K562 (cell line): Measurements from ENCODE around the gene RANBP3. TPM values are rescaled to one million over a fixed set of nuclear protein-coding genes. Genes with fewer than 3 reads are reported as not detected.
A peak's percentile ranks its signal among the peaks of the same experiment; 100 is the strongest.

Experiments used
- MTA2 ChIP-seq: fragments of 450-650 bp; IDR thresholded peaks from 2 replicates; pipeline ENCODE4 v1.6.1; 2016; ENCODE audit warnings: low read depth
- NONO ChIP-seq, 2 experiments: fragments of 200-400 bp in 1 of 2; fragments of 450-650 bp in 1 of 2; formaldehyde crosslinking in 1 of 2; IDR thresholded peaks; 2 replicates each; pipeline ENCODE4 v1.6.1; 2017; ENCODE audit warnings: low read depth in 2 of 2, mild to moderate bottlenecking in 2 of 2, moderate library complexity in 2 of 2, low read length in 1 of 2
- RNF219 ChIP-seq: fragments of 250-450 bp; sonication (Bioruptor Pico); IDR thresholded peaks from 2 replicates; pipeline ENCODE4 v1.5.0; 2022; ENCODE audit warnings: mild to moderate bottlenecking
- ZNF121 ChIP-seq: sonication (generic); formaldehyde crosslinking; conservative IDR thresholded peaks from 2 replicates; pipeline ENCODE4 v1.8.0; 2022; ENCODE audit warnings: missing genetic modification reagents
- ZNF140 ChIP-seq: fragments of 250-450 bp; sonication (Bioruptor Pico); IDR thresholded peaks from 2 replicates; pipeline ENCODE4 v1.8.0; 2021; ENCODE audit warnings: moderate library complexity, mild to moderate bottlenecking, inconsistent platforms
- ZNF277 ChIP-seq: fragments of 250-450 bp; sonication (Bioruptor Pico); IDR thresholded peaks from 2 replicates; pipeline ENCODE4 v1.8.0; 2022; ENCODE audit warnings: inconsistent platforms, mild to moderate bottlenecking, moderate library complexity, borderline replicate concordance
- ZNF699 ChIP-seq: fragments of 250-450 bp; sonication (Bioruptor Pico); IDR thresholded peaks from 2 replicates; pipeline ENCODE4 v1.8.0; 2021; ENCODE audit warnings: mild to moderate bottlenecking, moderate library complexity; ENCODE audit not compliant: insufficient replicate concordance
- polyA plus RNA-seq, 8 experiments: library from polyadenylated mRNA; depleted of rRNA in 4 of 8; stranded (reverse) in 5 of 8; unstranded in 3 of 8; fragments of >200 nt; fragmentation: Nextera tagmentation in 2 of 8; fragmentation: Illumina TruSeq in 1 of 8; extraction: Ambion mirVana in 2 of 8; extraction: Trizol in 1 of 8; gene quantifications; 2 replicates each; pipeline versions ENCODE4 v1.2.1 to v1.2.3, GENCODE V29; 2011 to 2014; ENCODE audit warnings: inconsistent platforms in 1 of 8, missing spikeins in 1 of 8
- total RNA-seq, 7 experiments: library from RNA; depleted of rRNA in 6 of 7; stranded (reverse); fragments of >200 nt in 6 of 7; fragmentation: Illumina TruSeq in 2 of 7; extraction: Trizol in 2 of 7; gene quantifications; 2 replicates each; pipeline versions ENCODE4 v1.2.1 to v1.2.3, GENCODE V29; 2011 to 2021; ENCODE audit warnings: low replicate concordance in 1 of 7
- TF ChIP-seq, protein P1 (sequence below): sonication (generic); formaldehyde crosslinking; IDR thresholded peaks from 2 replicates; pipeline ENCODE4 v1.8.0; 2022; ENCODE audit warnings: missing genetic modification reagents, mild to moderate bottlenecking, moderate library complexity, borderline replicate concordance
- TF ChIP-seq, protein P2 (sequence below): fragments of 250-450 bp; sonication (Bioruptor Pico); IDR thresholded peaks from 2 replicates; pipeline ENCODE4 v1.4.0; 2020
- TF ChIP-seq, protein P3 (sequence below): sonication (generic); formaldehyde crosslinking; IDR thresholded peaks from 2 replicates; pipeline ENCODE4 v1.8.1; 2023; ENCODE audit warnings: mild to moderate bottlenecking, missing genetic modification reagents

Gene RANBP3
- total and polyA plus RNA-seq, 9 of the 15 experiments (the other 6 are each of a cell fraction or from before 2014, with no cell fraction given), result 0.90 to 95.1 (median 63.2) TPM

DNA sequence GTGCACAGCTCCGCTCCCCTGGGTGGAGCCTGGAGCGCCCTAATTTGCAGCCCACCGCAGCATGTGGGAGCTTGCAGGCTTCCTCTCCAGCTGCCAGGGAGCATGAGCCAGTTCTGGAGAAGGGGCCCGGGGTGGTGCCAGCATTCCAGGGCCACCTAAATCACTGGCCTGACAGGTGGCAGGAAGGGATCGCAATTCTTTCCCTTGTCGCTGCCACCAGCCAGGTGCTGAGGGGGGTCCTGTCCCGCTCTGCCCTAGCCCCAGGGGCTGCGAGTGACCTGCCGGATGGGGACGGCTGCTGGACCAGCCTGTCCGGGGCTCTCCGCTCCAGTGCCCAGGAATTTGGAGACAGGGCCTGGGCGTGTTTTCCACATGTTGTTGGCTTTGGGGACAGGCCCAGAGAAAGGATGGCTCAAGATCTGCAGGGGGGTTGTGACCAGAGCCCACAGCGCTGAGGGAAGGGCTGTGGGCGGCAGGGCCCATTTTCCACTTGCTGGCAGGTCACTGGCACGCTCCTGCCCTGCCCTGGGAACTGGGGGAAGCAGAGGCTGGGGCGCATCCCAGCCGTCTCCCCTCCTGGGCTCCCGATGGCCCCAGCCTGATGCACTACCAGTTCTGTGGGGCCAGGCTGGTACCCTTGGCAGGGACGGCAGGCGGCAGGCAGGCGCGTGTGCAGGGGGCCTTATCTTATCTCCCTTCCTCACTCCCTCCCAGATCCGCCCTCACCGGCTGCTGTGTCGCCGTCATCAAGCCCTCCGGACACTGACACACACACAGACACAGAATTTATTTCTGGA lies 83.8 kb downstream of the RANBP3 start (continued):
- TF ChIP-seq, protein P1, sequence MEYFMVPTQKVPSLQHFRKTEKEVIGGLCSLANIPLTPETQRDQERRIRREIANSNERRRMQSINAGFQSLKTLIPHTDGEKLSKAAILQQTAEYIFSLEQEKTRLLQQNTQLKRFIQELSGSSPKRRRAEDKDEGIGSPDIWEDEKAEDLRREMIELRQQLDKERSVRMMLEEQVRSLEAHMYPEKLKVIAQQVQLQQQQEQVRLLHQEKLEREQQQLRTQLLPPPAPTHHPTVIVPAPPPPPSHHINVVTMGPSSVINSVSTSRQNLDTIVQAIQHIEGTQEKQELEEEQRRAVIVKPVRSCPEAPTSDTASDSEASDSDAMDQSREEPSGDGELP (CRISPR knock-in tag), result peak; percentile 57; the same call in 1 of the 2 replicates
- TF ChIP-seq, protein P2, sequence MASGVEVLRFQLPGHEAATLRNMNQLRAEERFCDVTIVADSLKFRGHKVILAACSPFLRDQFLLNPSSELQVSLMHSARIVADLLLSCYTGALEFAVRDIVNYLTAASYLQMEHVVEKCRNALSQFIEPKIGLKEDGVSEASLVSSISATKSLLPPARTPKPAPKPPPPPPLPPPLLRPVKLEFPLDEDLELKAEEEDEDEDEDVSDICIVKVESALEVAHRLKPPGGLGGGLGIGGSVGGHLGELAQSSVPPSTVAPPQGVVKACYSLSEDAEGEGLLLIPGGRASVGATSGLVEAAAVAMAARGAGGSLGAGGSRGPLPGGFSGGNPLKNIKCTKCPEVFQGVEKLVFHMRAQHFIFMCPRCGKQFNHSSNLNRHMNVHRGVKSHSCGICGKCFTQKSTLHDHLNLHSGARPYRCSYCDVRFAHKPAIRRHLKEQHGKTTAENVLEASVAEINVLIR (CRISPR knock-in tag), result no peak
- no peak for TF ChIP-seq MTA2
- TF ChIP-seq, protein P3, sequence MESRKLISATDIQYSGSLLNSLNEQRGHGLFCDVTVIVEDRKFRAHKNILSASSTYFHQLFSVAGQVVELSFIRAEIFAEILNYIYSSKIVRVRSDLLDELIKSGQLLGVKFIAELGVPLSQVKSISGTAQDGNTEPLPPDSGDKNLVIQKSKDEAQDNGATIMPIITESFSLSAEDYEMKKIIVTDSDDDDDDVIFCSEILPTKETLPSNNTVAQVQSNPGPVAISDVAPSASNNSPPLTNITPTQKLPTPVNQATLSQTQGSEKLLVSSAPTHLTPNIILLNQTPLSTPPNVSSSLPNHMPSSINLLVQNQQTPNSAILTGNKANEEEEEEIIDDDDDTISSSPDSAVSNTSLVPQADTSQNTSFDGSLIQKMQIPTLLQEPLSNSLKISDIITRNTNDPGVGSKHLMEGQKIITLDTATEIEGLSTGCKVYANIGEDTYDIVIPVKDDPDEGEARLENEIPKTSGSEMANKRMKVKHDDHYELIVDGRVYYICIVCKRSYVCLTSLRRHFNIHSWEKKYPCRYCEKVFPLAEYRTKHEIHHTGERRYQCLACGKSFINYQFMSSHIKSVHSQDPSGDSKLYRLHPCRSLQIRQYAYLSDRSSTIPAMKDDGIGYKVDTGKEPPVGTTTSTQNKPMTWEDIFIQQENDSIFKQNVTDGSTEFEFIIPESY (CRISPR knock-in tag), result no peak
- TF ChIP-seq ZNF699, result no peak
- TF ChIP-seq ZNF140 (CRISPR knock-in tag), result no peak
- no peak for TF ChIP-seq RNF219 (CRISPR knock-in tag)
- TF ChIP-seq ZNF121 (CRISPR knock-in tag), result no peak
- TF ChIP-seq NONO (IDR thresholded peaks at IDR 0.05; ENCODE audit: low read depth in 2 of 2, low read length in 1 of 2), result no peak
- TF ChIP-seq ZNF277, result no peak
